PC-9 (cell line): ENCODE data around the gene MSH5.

Experiments
- EZH2 ChIP-seq: fragments of 200-600 bp; sonication (generic); IDR thresholded peaks from 2 replicates; pipeline ENCODE4 v1.8.0; 2017; ENCODE audit warnings: antibody characterized with exemption, low read depth
- TF ChIP-seq, protein P1 (sequence below): fragments of 200-600 bp; sonication (generic); conservative IDR thresholded peaks from 2 replicates; pipeline ENCODE4 v1.6.1; 2017; ENCODE audit warnings: mixed run types, antibody characterized with exemption, mild to moderate bottlenecking, moderate library complexity

DNA sequence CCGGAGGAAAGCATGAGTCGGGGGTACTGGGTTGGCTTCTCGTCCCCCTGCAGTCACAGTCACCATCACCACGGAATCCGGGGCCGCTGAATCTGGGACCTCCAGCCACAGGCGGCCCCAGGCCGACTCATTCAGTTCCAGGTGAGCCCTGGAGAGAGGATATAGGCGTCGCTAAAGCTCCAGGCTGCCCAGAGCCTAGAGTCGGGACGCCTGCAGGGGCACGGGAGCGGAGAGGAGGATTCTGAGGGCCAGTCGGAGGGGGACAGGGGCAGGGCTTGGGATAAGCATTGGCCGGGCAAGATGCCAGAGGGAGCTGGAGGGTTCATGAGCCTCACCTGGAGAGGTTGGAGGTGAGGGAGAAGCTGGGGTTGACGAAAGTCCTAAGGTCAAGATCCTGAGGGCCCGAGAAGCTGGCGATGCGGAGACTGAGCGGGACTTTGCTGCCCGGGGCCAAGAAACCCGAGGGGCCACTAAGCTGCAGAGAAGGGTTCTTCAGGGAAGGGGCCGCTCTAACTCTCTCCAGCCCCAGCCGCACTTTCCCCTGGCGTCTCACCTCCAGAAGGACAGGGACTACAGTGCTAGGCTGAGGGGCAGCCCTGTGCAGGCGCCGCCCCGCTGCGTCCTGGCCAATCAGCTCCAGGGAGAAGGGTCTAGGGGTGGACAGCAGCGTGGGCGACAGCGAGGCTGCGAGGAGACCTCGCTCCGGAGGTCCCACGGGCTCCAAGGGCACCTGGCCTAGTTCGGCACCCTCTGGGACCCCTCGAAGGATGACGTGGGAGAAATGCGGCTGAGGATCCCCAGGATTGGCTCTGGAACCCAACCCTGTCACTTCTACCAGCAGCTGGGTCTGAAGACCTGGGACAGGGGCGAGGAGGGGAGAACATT lies 26.3 kb downstream of the MSH5 start:
- TF ChIP-seq, protein P1, sequence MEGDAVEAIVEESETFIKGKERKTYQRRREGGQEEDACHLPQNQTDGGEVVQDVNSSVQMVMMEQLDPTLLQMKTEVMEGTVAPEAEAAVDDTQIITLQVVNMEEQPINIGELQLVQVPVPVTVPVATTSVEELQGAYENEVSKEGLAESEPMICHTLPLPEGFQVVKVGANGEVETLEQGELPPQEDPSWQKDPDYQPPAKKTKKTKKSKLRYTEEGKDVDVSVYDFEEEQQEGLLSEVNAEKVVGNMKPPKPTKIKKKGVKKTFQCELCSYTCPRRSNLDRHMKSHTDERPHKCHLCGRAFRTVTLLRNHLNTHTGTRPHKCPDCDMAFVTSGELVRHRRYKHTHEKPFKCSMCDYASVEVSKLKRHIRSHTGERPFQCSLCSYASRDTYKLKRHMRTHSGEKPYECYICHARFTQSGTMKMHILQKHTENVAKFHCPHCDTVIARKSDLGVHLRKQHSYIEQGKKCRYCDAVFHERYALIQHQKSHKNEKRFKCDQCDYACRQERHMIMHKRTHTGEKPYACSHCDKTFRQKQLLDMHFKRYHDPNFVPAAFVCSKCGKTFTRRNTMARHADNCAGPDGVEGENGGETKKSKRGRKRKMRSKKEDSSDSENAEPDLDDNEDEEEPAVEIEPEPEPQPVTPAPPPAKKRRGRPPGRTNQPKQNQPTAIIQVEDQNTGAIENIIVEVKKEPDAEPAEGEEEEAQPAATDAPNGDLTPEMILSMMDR = no peak
- no peak for TF ChIP-seq EZH2
